Astrocyte (in vitro differentiated cells and primary cell): ENCODE data around the gene DERA. TPM values are rescaled to one million over a fixed set of nuclear protein-coding genes. Genes with fewer than 3 reads are reported as not detected.
A peak's percentile ranks its signal among the peaks of the same experiment; 100 is the strongest.
"Not testable (repeated sequence)": the region's sequence is repeated elsewhere in the genome, so short reads cannot be mapped to it uniquely, and the experiment has no call there.

Experiments
- DNase-seq: peaks from one replicate; pipeline ENCODE4 v3.0.0-alpha.2; 2010; ENCODE audit warnings: low read depth
- FAIRE-seq: peaks from 2 replicates; lab custom pipeline; 2011; peaks lifted over from hg19 to GRCh38; lab: Jason Lieb, UNC
- H2AFZ ChIP-seq: 2 replicates; pipeline ENCODE4 v1.6.0; 2012; ENCODE audit warnings: low read depth, low read length, inconsistent platforms
- H3K27ac ChIP-seq: 2 replicates; pipeline ENCODE4 v1.5.1; 2011; ENCODE audit warnings: low read depth, low read length, inconsistent platforms
- H3K27me3 ChIP-seq: 2 replicates; pipeline ENCODE4 v1.6.0; 2011; ENCODE audit warnings: low read length, inconsistent platforms; ENCODE audit not compliant: insufficient read depth
- H3K36me3 ChIP-seq: 2 replicates; pipeline ENCODE4 v1.5.1; 2011; ENCODE audit warnings: low read length, inconsistent platforms; ENCODE audit not compliant: insufficient read depth
- H3K4me1 ChIP-seq: 2 replicates; pipeline ENCODE4 v1.5.1; 2011; ENCODE audit warnings: low read length, inconsistent platforms; ENCODE audit not compliant: insufficient read depth
- H3K4me2 ChIP-seq: 2 replicates; pipeline ENCODE4 v1.6.0; 2012; ENCODE audit warnings: low read length, inconsistent platforms
- H3K4me3 ChIP-seq: 2 replicates; pipeline ENCODE4 v1.5.1; 2011; ENCODE audit warnings: low read depth, mild to moderate bottlenecking, low read length, inconsistent platforms; ENCODE audit not compliant: insufficient read depth
- H3K79me2 ChIP-seq: 2 replicates; pipeline ENCODE4 v1.6.0; 2012; ENCODE audit warnings: mild to moderate bottlenecking, low read length, inconsistent platforms; ENCODE audit not compliant: insufficient read depth
- H3K9ac ChIP-seq: 2 replicates; pipeline ENCODE4 v1.6.0; 2012; ENCODE audit warnings: mild to moderate bottlenecking, low read length, inconsistent platforms
- H3K9me3 ChIP-seq: 2 replicates; pipeline ENCODE4 v1.5.1; 2012; ENCODE audit warnings: low read depth, mild to moderate bottlenecking, low read length, inconsistent platforms; ENCODE audit not compliant: insufficient read depth
- H4K20me1 ChIP-seq: 2 replicates; pipeline ENCODE4 v1.6.0; 2012; ENCODE audit warnings: low read length, inconsistent platforms; ENCODE audit not compliant: insufficient read depth
- H3K27ac Mint-ChIP-seq: one replicate; pipeline ENCODE4 v1.8.0; 2021; ENCODE audit warnings: mild to moderate bottlenecking, mixed read lengths; ENCODE audit not compliant: unreplicated experiment
- H3K27me3 Mint-ChIP-seq: one replicate; pipeline ENCODE4 v1.8.0; 2021; ENCODE audit warnings: low read depth, mixed read lengths; ENCODE audit not compliant: unreplicated experiment
- H3K36me3 Mint-ChIP-seq: one replicate; pipeline ENCODE4 v1.8.0; 2021; ENCODE audit warnings: low read depth, mixed read lengths; ENCODE audit not compliant: unreplicated experiment
- H3K4me1 Mint-ChIP-seq: one replicate; pipeline ENCODE4 v1.8.0; 2021; ENCODE audit warnings: low read depth, mixed read lengths; ENCODE audit not compliant: unreplicated experiment
- H3K4me3 Mint-ChIP-seq: one replicate; pipeline ENCODE4 v1.8.0; 2021; ENCODE audit warnings: mild to moderate bottlenecking, moderate library complexity, mixed read lengths; ENCODE audit not compliant: unreplicated experiment
- H3K9me3 Mint-ChIP-seq: one replicate; pipeline ENCODE4 v1.8.0; 2021; ENCODE audit warnings: mild to moderate bottlenecking, mixed read lengths; ENCODE audit not compliant: unreplicated experiment
- CTCF ChIP-seq: IDR thresholded peaks from 2 replicates; pipeline ENCODE4 v1.5.1; 2011; ENCODE audit warnings: low read depth, mild to moderate bottlenecking, inconsistent platforms, low read length, moderate library complexity; ENCODE audit not compliant: insufficient read depth
- EZH2 ChIP-seq: IDR thresholded peaks from 2 replicates; pipeline ENCODE4 v1.6.1; 2012; ENCODE audit warnings: mild to moderate bottlenecking, low read length, inconsistent platforms; ENCODE audit not compliant: insufficient read depth
- total RNA-seq: library from RNA; stranded (reverse); gene quantifications from 2 replicates; pipeline ENCODE4 v1.2.1, GENCODE V29; 2021

Gene DERA
- total RNA-seq, 1 donor from 2014 or later: 40.1 TPM

- Histone ChIP-seq H2AFZ (no peak overlapping the region), H3K4me1 (peaks cover 16% of the 10 kb centered on the region), H3K4me2 (peak overlapping the region; percentile 59), H3K36me3 (peaks cover 6% of the 10 kb centered on the region), H3K79me2 (no peaks in the 10 kb centered on the region), H3K27ac (peak overlapping the region; percentile 61), H3K4me3 (no peak overlapping the region), H3K27me3 (no peaks in the 10 kb centered on the region), H3K9me3 (no peaks in the 10 kb centered on the region), H4K20me1 (no peaks in the 10 kb centered on the region), H3K9ac (peak overlapping the region; percentile 12)
- DNase-seq: peak; percentile 68
- no peaks in the 10 kb centered on the region for H3K27me3 Mint-ChIP-seq
- peaks cover 21% of the 10 kb centered on the region for H3K4me1 Mint-ChIP-seq
- peak; percentile 66 for FAIRE-seq
- H3K4me3 Mint-ChIP-seq: no peak overlapping the region
- no peak overlapping the region for H3K27ac Mint-ChIP-seq
- peaks cover 18% of the 10 kb centered on the region for H3K36me3 Mint-ChIP-seq
- TF ChIP-seq EZH2 (no peak), CTCF (no peak)
- H3K9me3 Mint-ChIP-seq: no peaks in the 10 kb centered on the region
Measured at GRCh38 chr12:15962760-15963159, 51.6 kb downstream of the DERA start.

- Histone ChIP-seq H4K20me1 (no peaks in the 10 kb centered on the region), H3K79me2 (no peaks in the 10 kb centered on the region), H3K4me3 (no peak overlapping the region), H3K9me3 (no peaks in the 10 kb centered on the region), H2AFZ (no peak overlapping the region), H3K36me3 (peaks cover 4% of the 10 kb centered on the region), H3K4me2 (peak overlapping the region; percentile 59), H3K9ac (no peak overlapping the region), H3K27me3 (no peaks in the 10 kb centered on the region), H3K27ac (peak overlapping the region; percentile 61), H3K4me1 (peaks cover 16% of the 10 kb centered on the region)
- FAIRE-seq (no peak), DNase-seq (peak; percentile 75)
- peaks cover 19% of the 10 kb centered on the region for H3K36me3 Mint-ChIP-seq
- H3K4me3 Mint-ChIP-seq: no peak overlapping the region
- no peak overlapping the region for H3K27ac Mint-ChIP-seq
- H3K4me1 Mint-ChIP-seq: peaks cover 21% of the 10 kb centered on the region
- TF ChIP-seq EZH2: no peak
- no peak for TF ChIP-seq CTCF
- H3K27me3 Mint-ChIP-seq: no peaks in the 10 kb centered on the region
- no peaks in the 10 kb centered on the region for H3K9me3 Mint-ChIP-seq
Measured at GRCh38 chr12:15963271-15963670, 52.1 kb downstream of the DERA start.

- no peaks in the 10 kb centered on the region for H4K20me1 ChIP-seq
- no peak overlapping the region for H3K4me3 Mint-ChIP-seq
- H2AFZ ChIP-seq: no peak overlapping the region
- H3K79me2 ChIP-seq: no peaks in the 10 kb centered on the region
- peaks cover 21% of the 10 kb centered on the region for H3K4me1 Mint-ChIP-seq
- H3K9ac ChIP-seq: no peak overlapping the region
- TF ChIP-seq CTCF (no peak), EZH2 (no peak)
- peaks cover 17% of the 10 kb centered on the region for H3K36me3 Mint-ChIP-seq
- H3K36me3 ChIP-seq: no peaks in the 10 kb centered on the region
- FAIRE-seq (peak; percentile 65), DNase-seq (peak; percentile 71)
- H3K27ac ChIP-seq: no peak overlapping the region
- peak overlapping the region; percentile 20 for H3K4me2 ChIP-seq
- peaks cover 16% of the 10 kb centered on the region for H3K4me1 ChIP-seq
- H3K9me3 ChIP-seq: no peaks in the 10 kb centered on the region
- H3K27me3 Mint-ChIP-seq: no peaks in the 10 kb centered on the region
- no peak overlapping the region for H3K4me3 ChIP-seq
- no peaks in the 10 kb centered on the region for H3K27me3 ChIP-seq
- H3K9me3 Mint-ChIP-seq: no peaks in the 10 kb centered on the region
- H3K27ac Mint-ChIP-seq: peak overlapping the region; percentile 54
Measured at GRCh38 chr12:15966426-15966825, 55.3 kb downstream of the DERA start.

- not testable (repeated sequence) for H3K27me3 Mint-ChIP-seq, H4K20me1 ChIP-seq, H3K9me3 Mint-ChIP-seq, H3K4me3 Mint-ChIP-seq, FAIRE-seq, H3K4me2 ChIP-seq, H3K27ac ChIP-seq, H3K36me3 ChIP-seq, H3K79me2 ChIP-seq, H3K4me3 ChIP-seq, H3K27me3 ChIP-seq, H3K9me3 ChIP-seq, H3K9ac ChIP-seq, H2AFZ ChIP-seq, DNase-seq
- peak overlapping the region; percentile 54 for H3K27ac Mint-ChIP-seq
- H3K4me1 ChIP-seq: peaks cover 16% of the 10 kb centered on the region
- H3K36me3 Mint-ChIP-seq: peaks cover 18% of the 10 kb centered on the region
- peaks cover 21% of the 10 kb centered on the region for H3K4me1 Mint-ChIP-seq
Measured at GRCh38 chr12:15967053-15967452, 55.9 kb downstream of the DERA start.
